Keratinocyte (primary cell): ENCODE results near the gene ANKRD44. TPM values are rescaled to one million over a fixed set of nuclear protein-coding genes. Genes with fewer than 3 reads are reported as not detected.

Experiments used
- DNase-seq: peaks from one replicate; pipeline ENCODE4 v3.0.0-alpha.2; 2011; ENCODE audit warnings: low read depth, missing footprints, low spot score
- FAIRE-seq: peaks from 2 replicates; lab custom pipeline; 2011; peaks lifted over from hg19 to GRCh38; lab: Jason Lieb, UNC
- H2AFZ ChIP-seq: 2 replicates; pipeline ENCODE4 v1.6.0; 2012; ENCODE audit warnings: low read length, control low read depth, inconsistent platforms; ENCODE audit not compliant: control insufficient read depth
- H3K27ac ChIP-seq: 2 replicates; pipeline ENCODE4 v1.5.1; 2011; ENCODE audit warnings: low read length; ENCODE audit not compliant: control insufficient read depth, insufficient read depth
- H3K27me3 ChIP-seq: 3 replicates; pipeline ENCODE4 v1.6.0; 2011; ENCODE audit warnings: low read length; ENCODE audit not compliant: control insufficient read depth, insufficient read depth; ENCODE audit errors: extremely low read depth
- H3K36me3 ChIP-seq, 2 experiments: 2 replicates in 1 of 2; 3 replicates in 1 of 2; pipeline ENCODE4 v1.5.1; 2011; ENCODE audit warnings: low read length in 2 of 2, mild to moderate bottlenecking in 1 of 2; ENCODE audit not compliant: control insufficient read depth in 2 of 2, insufficient read depth in 2 of 2; ENCODE audit errors: extremely low read depth in 1 of 2
- H3K4me1 ChIP-seq: 3 replicates; pipeline ENCODE4 v1.5.1; 2011; ENCODE audit warnings: low read length; ENCODE audit not compliant: control insufficient read depth, insufficient read depth; ENCODE audit errors: extremely low read depth
- H3K4me2 ChIP-seq: 3 replicates; pipeline ENCODE4 v1.6.0; 2011; ENCODE audit warnings: low read depth, low read length; ENCODE audit not compliant: control insufficient read depth, insufficient read depth; ENCODE audit errors: extremely low read depth
- H3K4me3 ChIP-seq, 3 experiments: fragments of 200-600 bp in 1 of 3; sonication (generic) in 1 of 3; 2 replicates in 2 of 3; 3 replicates in 1 of 3; pipeline ENCODE4 v1.5.1; 2011 to 2016; ENCODE audit warnings: low read length in 3 of 3, mild to moderate bottlenecking in 3 of 3, control low read depth in 2 of 3, inconsistent platforms in 1 of 3, low read depth in 1 of 3, mixed read lengths in 1 of 3, mixed run types in 1 of 3, moderate library complexity in 1 of 3; ENCODE audit not compliant: control insufficient read depth in 2 of 3, insufficient read depth in 2 of 3; ENCODE audit errors: extremely low read depth in 1 of 3
- H3K79me2 ChIP-seq: 2 replicates; pipeline ENCODE4 v1.6.0; 2012; ENCODE audit warnings: low read length; ENCODE audit not compliant: control insufficient read depth, insufficient read depth
- H3K9ac ChIP-seq: 3 replicates; pipeline ENCODE4 v1.6.0; 2011; ENCODE audit warnings: low read length; ENCODE audit not compliant: control insufficient read depth, insufficient read depth; ENCODE audit errors: extremely low read depth
- H3K9me1 ChIP-seq: 3 replicates; pipeline ENCODE4 v1.6.0; 2011; ENCODE audit warnings: low read length; ENCODE audit not compliant: control insufficient read depth, insufficient read depth; ENCODE audit errors: extremely low read depth
- H3K9me3 ChIP-seq: 2 replicates; pipeline ENCODE4 v1.5.1; 2012; ENCODE audit warnings: low read depth, low read length; ENCODE audit not compliant: control insufficient read depth
- H4K20me1 ChIP-seq: 3 replicates; pipeline ENCODE4 v1.6.0; 2011; ENCODE audit warnings: low read length; ENCODE audit not compliant: control insufficient read depth, insufficient read depth; ENCODE audit errors: extremely low read depth
- CTCF ChIP-seq, 3 experiments: IDR thresholded peaks in 1 of 3; conservative IDR thresholded peaks in 1 of 3; optimal IDR thresholded peaks in 1 of 3; 2 replicates in 2 of 3; 3 replicates in 1 of 3; pipeline versions ENCODE3 to v1.5.1; 2011; ENCODE audit warnings: low read length in 3 of 3, mild to moderate bottlenecking in 3 of 3, moderate library complexity in 2 of 3, control low read depth in 1 of 3, inconsistent platforms in 1 of 3; ENCODE audit not compliant: insufficient read depth in 2 of 3; ENCODE audit errors: extremely low read depth in 1 of 3
- EZH2 ChIP-seq: IDR thresholded peaks from one replicate; pipeline ENCODE4 v1.6.1; 2012; ENCODE audit warnings: inconsistent platforms, mild to moderate bottlenecking, low read length, moderate library complexity
- dilution Hi-C: fragments of 300-500 bp; cut with MboI; formaldehyde crosslinking; loops from one replicate; pipeline ENCODE4 v1.7.0; 2020; ENCODE audit warnings: low sequenced_read_pairs; ENCODE audit not compliant: extremely low pct_ligation_motif_present
- polyA plus RNA-seq, 5 experiments: library from polyadenylated mRNA; depleted of rRNA in 3 of 5; stranded (reverse) in 3 of 5; stranded (forward) in 1 of 5; unstranded in 1 of 5; fragments of >200 nt; gene quantifications; 1 replicate in 1 of 5; 2 replicates in 3 of 5; 3 replicates in 1 of 5; pipeline versions ENCODE4 v1.2.1 to v1.2.3, GENCODE V29; 2011 to 2012; ENCODE audit warnings: missing spikeins in 2 of 5, low read depth in 1 of 5, low replicate concordance in 1 of 5

Gene ANKRD44
- polyA plus RNA-seq, 1 donor (not counting 4 experiments of a cell fraction or from before 2014, with no cell fraction given): 0.35 TPM

GRCh38 chr2:197080578-197081216 is 229.9 kb downstream of the ANKRD44 start:
- no peaks in the 10 kb centered on the region for H3K27me3 ChIP-seq
- no peak overlapping the region for H3K4me3 ChIP-seq
- no peak overlapping the region for H3K27ac ChIP-seq
- H3K9me1 ChIP-seq: no peaks in the 10 kb centered on the region
- DNase-seq (no peak), FAIRE-seq (no peak)
- H3K4me2 ChIP-seq: no peak overlapping the region
- no peaks in the 10 kb centered on the region for H3K79me2 ChIP-seq
- no peaks in the 10 kb centered on the region for H4K20me1 ChIP-seq
- dilution Hi-C loops: no loop called here
- H3K4me1 ChIP-seq: no peaks in the 10 kb centered on the region
- H3K36me3 ChIP-seq: no peaks in the 10 kb centered on the region
- no peak overlapping the region for H2AFZ ChIP-seq
- TF ChIP-seq EZH2 (no peak), CTCF (optimal IDR thresholded peaks at IDR 0.05 in 1 of 3, IDR thresholded peaks at IDR 0.05 in 1 of 3, conservative IDR thresholded peaks at IDR 0.05 in 1 of 3; ENCODE audit: extremely low read depth in 1 of 3, insufficient read depth in 2 of 3, low read length in 3 of 3) (no peak)
- no peak overlapping the region for H3K9ac ChIP-seq
- H3K9me3 ChIP-seq: no peaks in the 10 kb centered on the region

- no peak overlapping the region for H2AFZ ChIP-seq
- no peak overlapping the region for H3K4me2 ChIP-seq
- H3K9ac ChIP-seq: no peak overlapping the region
- H3K4me3 ChIP-seq: no peak overlapping the region
- DNase-seq (no peak), FAIRE-seq (no peak)
- H3K36me3 ChIP-seq: no peaks in the 10 kb centered on the region
- no peak overlapping the region for H3K27ac ChIP-seq
- H4K20me1 ChIP-seq: no peaks in the 10 kb centered on the region
- H3K4me1 ChIP-seq: no peaks in the 10 kb centered on the region
- H3K9me1 ChIP-seq: no peaks in the 10 kb centered on the region
- no peaks in the 10 kb centered on the region for H3K27me3 ChIP-seq
- H3K79me2 ChIP-seq: no peaks in the 10 kb centered on the region
- no peaks in the 10 kb centered on the region for H3K9me3 ChIP-seq
- dilution Hi-C loops: no loop called here
- TF ChIP-seq EZH2 (no peak), CTCF (optimal IDR thresholded peaks at IDR 0.05 in 1 of 3, IDR thresholded peaks at IDR 0.05 in 1 of 3, conservative IDR thresholded peaks at IDR 0.05 in 1 of 3; ENCODE audit: extremely low read depth in 1 of 3, insufficient read depth in 2 of 3, low read length in 3 of 3) (no peak)
Observed at GRCh38 chr2:197079832-197080555, 230.6 kb downstream of the ANKRD44 start.
